Activated T-cell treated with anti-CD3 and anti-CD28 coated beads for 4 hours (primary cell): ENCODE results near the gene SWT1.
"Not testable (repeated sequence)": the region's sequence is repeated elsewhere in the genome, so short reads cannot be mapped to it uniquely, and the experiment has no call there.

Experiments
- DNase-seq: peaks from one replicate; pipeline ENCODE4 v3.0.0-alpha.2; 2020

SWT1 gene

DNA sequence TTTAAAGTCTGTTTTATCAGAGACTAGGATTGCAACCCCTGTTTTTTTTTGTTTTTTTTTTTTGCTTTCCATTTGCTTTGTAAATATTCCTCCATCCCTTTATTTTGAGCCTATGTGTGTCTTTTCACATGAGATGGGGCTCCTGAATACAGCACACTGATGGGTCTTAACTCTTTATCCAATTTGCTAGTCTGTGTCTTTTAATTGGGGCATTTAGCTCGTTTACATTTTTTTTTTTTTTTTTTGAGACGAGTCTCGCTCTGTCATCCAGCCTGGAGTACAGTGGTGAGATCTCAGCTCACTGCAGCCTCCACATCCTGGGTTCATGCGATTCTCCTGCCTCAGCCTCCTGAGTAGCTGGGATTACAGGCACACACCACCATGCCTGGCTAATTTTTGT is 41.7 kb downstream of the SWT1 start:
- DNase-seq: not testable (repeated sequence)

DNA sequence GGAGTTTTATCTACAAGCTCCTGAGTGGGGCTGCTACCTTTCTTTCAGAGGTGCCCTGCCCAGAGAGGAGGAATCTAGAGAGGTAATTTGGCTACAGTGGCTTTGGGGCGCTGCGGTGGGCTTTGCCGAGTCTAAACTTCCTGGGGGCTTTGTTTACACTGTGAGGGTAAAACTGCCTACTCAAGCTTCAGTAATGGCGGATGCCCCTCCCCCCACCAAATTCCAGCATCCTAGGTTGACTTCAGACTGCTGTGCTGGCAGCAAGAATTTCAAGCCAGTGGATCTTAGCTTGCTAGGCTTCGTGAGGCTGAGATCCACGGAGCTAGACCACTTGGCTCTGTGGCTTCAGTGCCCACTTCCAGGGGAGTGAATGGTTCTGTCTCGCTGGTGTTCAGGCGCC is 43.9 kb downstream of the SWT1 start:
- DNase-seq: no peak

DNA sequence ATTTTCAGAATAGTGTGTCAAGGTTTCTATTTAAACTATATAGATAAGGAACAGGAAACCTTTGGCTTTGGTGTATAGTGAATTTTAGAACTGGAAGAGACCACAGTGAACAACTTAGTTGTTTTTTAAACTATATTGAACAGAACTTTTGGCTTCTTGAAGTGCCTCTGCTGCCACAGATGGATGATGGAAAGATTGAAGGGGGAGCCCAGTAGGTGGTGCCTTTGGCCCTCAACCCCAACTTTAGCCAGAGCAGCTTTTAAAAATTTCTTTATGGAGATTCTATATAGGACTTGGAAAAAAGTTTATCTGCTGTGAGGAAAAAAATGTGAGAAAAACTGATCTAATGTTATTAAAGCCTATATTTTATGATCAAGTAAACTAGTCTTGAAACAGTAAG is 50.2 kb downstream of the SWT1 start:
- no peak for DNase-seq

DNA sequence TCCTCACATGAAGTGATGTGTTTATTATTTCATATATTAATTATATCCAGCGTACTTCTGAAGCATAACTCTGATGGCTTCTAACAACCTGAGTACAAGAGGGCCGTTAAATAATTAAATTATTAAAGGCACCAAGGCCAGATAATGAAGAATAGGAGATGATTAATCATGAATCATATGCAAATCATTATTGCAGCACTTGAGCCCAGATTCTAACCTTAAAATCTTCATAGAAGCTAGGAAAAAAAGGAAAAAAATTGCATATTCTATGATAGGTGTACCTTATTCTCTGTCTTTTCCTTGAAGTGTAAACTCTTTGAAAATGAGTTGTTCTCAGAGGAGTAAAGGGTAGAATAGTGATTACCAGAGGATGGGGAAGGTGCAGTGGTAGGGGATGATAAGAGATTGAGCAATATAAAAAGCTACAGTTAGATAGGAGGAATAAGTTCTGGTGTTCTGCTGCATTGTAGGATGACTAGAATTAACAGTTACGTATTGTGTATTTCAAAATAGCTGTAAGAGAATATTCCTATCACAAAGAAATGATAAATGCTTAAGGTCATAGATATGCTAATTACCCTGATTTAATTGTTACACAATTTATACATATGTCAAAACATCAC is 51.1 kb downstream of the SWT1 start:
- no peak for DNase-seq

DNA sequence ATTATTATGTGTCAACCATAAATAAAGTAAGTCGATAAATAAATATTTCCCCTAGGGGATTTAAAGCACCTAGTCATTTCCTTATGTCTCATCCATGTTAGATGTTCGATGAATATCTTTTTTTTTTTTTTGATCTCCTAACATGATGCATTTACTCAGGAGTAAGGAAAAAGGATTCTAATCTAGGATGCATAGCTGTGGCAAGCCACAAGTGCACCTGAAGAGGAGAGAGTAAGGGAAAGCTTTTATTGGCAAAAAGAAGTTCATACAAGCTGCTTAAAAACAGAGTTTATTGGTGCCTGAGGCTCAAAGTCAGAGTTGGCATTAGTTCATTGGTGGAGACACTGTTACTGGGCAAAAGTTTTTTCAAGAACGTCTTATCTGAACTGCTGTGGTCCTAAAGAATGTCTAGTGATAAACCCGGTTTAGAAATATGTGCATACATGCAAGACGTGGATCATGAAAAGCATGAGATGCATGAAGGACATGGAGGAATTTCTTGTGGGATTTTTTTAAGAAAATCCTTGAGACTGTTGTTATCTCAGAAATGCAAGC is 51.7 kb downstream of the SWT1 start:
- no peak for DNase-seq

DNA sequence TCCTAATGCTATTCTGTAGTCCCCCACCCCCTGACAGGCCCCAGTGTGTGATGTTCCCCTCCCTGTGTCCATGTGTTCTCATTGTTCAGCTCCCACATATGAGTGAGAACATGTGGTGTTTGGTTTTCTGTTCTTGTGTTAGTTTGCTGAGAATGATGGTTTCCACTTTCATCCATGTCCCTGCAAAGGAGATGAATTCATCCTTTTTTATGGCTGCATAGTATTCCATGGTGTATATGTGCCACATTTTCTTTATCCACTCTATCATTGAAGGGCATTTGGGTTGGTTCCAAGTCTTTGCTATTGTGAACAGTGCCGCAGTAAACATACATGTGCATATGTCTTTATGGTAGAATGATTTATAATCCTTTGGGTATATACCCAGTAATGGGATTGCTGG is 52.4 kb downstream of the SWT1 start:
- not testable (repeated sequence) for DNase-seq

DNA sequence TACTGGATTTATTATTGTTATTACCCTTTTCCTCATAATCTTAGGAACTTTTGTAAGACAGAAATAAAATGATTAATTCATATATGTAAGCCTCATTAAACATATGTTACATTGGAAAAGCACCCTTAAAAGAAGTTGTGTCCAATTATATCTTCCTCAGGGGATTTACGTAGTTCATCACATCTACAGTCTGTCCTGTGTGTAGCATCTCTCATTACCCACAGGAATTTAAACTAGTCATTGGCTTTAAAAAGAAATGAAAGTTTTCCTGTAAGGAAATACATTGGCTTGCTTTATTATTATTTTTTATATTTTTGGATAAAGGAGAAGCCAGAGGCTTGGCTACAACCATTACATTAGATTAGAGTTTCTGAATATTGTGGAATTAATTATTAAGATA is 56.1 kb downstream of the SWT1 start:
- no peak for DNase-seq

DNA sequence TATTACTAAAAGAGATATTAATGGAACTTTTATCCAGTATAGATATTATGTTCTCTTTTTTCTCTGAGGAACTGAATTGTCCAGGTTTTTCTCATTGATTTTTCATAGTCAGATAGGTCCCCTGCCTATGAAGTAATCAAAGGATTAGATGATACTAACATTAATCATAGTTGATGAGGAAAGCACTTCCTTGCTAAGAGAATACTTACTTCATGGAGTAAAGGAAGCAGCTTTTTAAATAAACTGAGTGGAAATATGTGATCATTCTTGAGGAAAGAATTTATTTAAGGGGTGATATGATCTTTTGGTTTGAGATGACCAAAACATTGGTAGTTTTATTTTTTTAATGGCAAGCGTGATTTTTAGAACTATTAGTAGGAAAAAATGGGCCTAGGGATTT is 58.9 kb downstream of the SWT1 start:
- no peak for DNase-seq

DNA sequence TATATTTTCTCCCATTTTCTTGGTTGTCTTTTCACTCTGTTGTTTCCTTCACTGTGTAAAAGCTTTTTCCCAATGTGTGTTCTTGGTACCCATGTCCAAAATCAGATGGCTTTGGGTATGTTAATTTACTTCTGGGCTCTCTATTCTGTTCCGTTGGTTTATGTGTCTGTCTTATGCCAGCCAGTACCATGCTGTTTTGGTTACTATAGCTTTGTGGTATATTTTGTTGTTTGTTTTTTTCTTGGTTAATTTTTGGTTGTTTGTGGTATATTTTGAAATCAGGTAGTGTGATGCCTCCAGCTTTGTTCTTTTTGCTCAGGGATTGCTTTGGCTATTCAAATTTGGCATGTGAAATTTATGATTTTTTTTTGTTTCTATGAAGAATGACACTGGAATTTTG is 67.2 kb downstream of the SWT1 start:
- no peak for DNase-seq

DNA sequence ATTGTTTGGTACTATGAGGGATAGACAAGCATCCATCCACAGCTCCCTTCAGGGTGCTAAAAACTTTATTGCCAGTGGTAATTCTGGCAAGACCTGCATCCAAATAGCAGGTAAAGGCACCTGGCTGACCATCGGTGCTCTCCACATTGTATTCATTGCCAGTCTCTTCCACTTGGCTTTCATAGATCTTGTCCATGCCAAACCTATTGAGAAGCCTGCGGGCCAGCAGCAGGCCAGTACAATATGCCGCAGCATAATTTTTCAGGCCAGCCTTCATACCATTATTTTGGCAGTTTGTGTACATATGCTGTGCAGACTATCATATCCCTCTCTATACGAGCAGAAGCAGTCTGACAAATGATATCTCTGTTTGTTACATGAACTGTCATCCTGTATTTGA is 70.2 kb downstream of the SWT1 start:
- DNase-seq: no peak

DNA sequence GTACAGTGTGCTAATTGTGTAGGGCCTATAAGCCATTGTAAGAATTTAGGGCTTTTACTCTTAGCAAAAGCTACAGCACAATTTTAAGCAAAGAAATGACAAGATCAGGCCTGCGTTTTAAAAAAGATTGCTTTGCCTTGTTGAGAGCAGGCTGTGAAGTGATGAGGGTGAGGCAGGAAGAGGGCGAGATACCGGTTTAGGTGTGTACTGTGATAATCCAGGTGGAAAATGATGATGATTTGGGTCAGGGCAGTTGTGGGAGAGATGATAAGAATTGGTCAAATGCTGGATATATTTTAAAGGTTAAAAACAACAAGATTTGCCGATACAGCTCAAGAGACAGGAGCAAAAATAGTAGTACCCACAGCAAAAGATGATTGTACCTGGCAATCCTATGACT is 72.0 kb downstream of the SWT1 start:
- DNase-seq: no peak

DNA sequence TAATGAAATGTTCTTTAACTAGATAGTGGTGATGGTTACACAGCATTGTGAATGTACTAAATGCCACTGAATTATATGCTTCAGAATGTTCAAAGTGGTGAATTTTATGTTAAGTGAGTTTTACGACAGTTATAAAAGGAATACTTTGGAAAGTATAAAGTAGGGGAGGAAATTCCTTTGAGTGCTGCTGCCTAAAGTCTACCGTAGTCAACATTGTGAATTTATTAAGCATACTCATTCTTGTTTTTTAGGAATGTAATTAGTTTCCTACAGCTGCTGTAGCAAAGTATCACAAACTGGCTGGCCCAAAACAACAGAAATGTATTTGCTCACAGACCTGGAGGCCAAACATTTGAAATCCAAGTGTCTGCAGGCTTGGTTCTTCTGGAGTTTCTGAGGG is 73.0 kb downstream of the SWT1 start:
- DNase-seq: no peak

DNA sequence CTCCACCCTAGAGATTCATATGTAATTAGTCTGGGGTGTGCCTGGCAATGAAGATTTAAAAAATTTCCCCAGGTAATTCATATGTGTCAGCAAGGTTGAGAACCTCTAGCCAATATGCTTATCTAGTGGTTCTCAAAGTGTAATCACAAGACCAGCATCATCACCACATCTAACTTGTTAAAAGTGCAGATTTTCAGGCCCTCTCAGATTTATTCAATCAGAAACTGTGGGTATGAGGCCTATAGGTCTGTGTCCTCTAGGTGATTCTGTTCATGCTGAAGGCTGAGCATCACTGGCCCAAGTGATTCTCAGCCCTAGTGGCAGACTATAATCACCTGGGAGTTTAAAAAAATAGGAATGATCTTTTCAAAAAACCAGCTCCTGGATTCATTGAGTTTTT is 75.9 kb downstream of the SWT1 start:
- no peak for DNase-seq

DNA sequence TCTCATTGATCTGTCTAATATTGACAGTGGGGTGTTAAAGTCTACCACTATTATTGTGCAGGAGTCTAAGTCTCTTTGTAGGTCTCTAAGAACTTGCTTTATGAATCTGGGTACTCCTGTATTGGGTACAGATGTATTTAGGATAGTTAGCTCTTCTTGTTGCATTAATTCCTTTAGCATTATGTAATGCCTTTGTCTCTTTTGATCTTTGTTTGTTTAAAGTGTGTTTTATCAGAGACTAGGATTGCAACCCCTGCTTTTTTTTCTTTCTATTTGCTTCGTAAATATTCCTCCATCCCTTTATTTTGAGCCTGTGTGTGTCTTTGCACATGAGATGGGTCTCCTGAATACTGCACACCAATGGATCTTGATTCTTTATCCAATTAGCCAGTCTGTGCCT is 77.2 kb downstream of the SWT1 start:
- DNase-seq: not testable (repeated sequence)

DNA sequence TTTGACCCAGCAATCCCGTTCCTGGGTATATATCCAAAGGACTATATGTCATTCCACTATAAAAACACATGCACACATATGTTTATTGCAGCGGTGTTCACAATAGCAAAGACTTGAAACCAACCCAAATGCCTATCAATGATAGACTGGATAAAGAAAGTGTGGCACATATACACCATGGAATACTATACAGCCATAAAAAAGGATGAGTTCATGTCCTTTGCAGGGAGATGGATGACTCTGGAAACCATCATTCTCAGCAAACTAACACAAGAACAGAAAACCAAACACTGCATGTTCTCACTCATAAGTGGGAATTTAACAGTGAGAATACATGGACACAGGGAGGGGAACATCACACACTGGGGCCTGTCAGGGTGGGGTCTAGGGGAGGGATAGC is 80.2 kb downstream of the SWT1 start:
- DNase-seq: not testable (repeated sequence)

DNA sequence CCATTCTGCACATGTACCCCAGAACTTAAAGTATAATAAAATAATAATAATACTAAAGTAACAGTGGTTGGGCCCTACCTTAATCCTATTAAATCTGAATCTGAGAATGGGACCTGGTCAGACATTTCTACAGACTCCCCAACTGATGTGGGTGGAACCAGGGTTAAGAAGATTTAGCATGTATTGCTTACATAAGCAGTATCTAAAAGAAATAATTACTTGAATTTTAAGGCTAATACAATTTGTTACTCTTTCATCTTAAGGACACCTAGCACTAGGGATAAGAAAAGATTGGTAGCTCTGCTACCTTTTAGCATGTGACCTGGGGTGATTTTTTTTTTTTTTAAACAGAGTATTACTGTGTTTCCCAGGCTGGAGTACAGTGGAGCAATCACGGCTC is 80.7 kb downstream of the SWT1 start:
- no peak for DNase-seq

DNA sequence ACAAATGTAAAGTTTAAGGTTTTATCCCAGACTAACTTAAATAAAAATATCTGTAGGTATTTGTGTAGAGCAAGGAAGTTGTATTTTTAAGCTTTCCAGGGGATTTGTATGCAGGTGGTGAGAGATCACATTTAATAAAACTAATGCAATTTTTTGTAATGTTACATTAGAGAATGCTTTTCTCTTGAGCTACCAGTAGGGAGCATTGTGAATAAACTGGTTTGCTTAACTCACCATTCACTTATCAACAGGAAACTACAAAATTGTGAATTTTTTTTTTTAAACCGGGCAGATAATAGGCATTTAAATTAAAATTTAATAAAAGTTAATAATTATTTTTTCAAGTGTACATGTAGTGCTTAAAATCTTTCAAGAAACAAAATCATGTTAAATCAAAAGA is 81.5 kb downstream of the SWT1 start:
- no peak for DNase-seq

DNA sequence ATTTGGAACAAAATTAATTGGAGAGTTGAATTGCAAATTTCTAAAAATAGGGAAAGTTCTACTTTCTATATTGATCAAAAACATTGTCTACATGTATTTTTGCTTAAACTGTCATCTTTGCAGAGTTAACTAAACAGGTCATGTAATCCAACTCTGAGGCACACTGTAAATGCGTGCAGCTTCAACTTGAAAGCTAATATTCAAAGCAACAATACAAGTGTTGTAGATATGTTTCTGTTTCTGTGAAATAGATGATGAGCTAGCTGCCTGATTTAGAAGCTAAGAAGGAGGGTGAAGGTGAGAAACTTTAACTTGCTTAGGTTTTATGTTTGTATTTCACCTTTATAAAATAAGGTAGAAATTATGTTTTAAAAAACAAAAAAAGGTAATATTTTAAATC is 82.9 kb downstream of the SWT1 start:
- no peak for DNase-seq

DNA sequence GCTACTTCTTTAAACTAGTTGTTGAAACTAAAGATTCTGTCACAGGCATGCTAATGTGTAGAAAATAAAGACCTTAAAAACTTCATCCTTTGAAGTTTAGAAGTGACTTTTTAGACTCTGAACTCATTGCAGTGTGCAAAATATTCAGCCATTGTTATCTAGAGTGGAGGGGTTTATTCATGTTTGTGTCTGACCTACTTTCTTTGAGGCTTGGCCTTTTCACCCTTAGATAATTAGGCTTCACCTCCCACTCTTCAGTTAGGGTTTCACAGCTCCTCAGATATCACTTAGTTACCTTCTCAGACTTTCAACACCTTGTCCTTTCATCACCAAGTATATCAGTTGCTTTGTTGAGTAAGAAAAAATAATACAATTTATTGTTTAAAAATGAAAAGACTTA is 84.2 kb downstream of the SWT1 start:
- no peak for DNase-seq

DNA sequence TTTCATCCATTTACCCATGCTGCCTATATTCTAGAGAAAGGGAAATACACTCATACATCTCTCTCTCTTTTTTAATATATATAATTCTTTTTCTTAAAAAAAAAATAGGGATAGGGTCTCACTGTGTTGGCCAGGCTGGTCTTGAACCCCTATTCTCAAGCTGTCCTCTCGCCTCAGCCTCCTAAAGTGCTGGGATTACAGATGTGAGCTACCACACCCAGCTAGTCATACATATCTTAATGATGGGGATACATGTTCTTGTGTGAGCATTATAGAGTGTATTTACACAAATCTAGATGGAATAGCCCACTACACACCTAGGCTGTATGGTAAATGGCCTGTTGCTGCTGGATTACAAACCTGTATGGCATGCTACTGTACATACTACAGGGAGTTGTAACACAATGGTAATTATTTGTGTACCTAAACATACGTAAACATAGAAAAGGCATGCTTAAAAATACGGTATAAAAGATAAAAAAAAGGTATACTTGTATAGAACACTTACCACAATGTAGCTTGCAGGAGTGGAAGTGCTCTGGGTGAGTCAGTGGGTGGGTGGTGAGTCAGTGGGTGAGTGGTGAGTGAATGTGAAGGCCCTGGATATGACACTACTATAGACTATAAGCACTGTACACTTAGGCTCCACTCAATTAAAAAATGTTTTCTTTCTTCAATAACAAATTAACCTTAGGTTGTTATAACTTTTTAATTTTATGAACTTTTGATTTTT is 87.2 kb downstream of the SWT1 start:
- peak; percentile 60 for DNase-seq

DNA sequence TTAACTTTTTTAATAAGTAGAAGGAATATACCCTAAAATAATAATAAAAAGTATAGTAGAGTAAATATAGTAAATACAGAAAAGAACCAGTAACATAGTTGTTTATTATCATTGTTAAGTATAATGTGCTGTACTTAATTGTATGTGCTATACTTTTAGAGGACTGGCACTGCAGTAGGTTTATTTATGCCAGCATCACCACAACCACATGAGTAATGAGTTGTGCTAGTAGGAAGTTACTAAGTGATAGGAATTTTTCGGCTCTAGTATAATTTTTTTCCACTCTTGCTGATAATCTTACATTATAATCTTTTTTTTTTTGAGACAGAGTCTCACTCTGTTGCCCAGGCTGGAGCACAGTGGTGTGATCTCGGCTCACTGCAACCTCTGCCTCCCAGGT is 88.5 kb downstream of the SWT1 start:
- DNase-seq: no peak

DNA sequence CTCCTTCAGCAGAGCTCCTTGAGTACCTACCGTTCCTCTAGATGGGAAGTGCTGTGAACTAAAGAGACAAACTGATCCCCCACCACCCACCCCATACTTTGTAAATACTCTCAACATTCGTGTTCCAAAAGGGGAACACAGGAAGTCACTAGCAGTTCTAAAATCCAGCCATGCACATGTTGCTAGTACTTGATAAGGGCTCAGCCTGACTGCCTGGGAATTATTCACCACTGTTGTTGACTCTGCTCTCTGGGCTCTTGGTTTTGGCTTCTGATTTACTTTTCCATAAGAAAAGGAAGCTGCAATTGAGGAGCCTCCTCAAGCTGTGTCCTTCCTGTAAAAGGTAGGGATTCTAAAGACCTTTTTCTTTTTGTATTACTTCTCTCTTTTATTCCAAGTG is 92.6 kb downstream of the SWT1 start:
- DNase-seq: no peak

DNA sequence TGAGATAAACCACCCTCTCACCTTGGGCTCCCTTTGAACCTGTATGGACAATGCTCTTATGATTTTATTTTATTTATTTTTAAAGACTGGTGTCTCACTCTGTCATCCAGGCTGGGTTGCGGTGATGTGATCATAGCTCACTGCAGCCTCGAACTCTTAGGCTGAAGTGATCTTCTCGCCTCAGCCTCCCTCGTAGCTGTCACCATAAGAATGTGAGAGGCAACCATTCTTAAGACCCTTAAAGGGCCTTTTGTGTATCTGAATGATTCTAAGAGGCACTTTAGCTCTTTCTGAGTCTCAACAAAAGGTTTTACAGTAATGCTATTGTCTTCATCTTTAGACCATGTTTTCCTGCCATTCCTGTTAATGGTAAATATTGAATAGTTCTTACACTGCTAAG is 93.1 kb downstream of the SWT1 start:
- no peak for DNase-seq

DNA sequence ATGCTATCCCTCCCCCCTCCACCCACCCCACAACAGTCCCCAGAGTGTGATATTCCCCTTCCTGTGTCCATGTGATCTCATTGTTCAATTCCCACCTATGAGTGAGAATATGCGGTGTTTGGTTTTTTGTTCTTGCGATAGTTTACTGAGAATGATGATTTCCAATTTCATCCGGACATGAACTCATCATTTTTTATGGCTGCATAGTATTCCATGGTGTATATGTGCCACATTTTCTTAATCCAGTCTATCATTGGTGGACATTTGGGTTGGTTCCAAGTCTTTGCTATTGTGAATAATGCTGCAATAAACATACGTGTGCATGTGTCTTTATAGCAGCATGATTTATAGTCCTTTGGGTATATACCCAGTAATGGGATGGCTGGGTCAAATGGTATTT is 95.0 kb downstream of the SWT1 start:
- not testable (repeated sequence) for DNase-seq

DNA sequence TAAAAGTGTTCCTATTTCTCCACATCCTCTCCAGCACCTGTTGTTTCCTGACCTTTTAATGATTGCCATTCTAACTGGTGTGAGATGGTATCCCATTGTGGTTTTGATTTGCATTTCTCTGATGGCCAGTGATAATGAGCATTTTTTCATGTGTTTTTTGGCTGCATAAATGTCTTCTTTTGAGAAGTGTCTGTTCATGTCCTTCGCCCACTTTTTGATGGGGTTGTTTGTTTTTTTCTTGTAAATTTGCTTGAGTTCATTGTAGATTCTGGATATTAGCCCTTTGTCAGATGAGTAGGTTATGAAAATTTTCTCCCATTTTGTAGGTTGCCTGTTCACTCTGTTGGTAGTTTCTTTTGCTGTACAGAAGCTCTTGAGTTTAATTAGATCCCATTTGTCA is 95.4 kb downstream of the SWT1 start:
- not testable (repeated sequence) for DNase-seq
